ENCODE measurements around the gene LRRTM3.

DNA sequence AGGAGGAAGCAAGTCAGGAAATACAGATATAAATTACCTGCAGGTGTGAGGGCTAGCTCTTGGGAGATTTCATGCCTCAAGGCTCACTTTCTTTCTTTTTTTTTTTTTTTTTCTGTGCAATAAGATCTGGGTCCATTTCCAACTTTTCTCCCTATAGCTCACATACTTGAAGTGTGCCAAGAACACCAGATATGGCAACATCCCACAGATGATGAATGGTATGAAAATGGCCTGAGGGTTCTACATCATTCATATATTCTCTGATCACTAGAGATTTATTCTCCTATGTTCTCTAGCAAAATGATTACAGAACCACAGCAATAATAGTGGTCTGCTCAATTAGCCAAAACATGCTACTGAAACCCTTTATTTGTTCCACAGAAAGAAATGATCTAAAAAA lies 117.2 kb downstream of the LRRTM3 start:
- TF ChIP-seq, protein P1, sequence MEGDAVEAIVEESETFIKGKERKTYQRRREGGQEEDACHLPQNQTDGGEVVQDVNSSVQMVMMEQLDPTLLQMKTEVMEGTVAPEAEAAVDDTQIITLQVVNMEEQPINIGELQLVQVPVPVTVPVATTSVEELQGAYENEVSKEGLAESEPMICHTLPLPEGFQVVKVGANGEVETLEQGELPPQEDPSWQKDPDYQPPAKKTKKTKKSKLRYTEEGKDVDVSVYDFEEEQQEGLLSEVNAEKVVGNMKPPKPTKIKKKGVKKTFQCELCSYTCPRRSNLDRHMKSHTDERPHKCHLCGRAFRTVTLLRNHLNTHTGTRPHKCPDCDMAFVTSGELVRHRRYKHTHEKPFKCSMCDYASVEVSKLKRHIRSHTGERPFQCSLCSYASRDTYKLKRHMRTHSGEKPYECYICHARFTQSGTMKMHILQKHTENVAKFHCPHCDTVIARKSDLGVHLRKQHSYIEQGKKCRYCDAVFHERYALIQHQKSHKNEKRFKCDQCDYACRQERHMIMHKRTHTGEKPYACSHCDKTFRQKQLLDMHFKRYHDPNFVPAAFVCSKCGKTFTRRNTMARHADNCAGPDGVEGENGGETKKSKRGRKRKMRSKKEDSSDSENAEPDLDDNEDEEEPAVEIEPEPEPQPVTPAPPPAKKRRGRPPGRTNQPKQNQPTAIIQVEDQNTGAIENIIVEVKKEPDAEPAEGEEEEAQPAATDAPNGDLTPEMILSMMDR (IDR thresholded peaks at IDR 0.05): no peak
- TF ChIP-seq POLR2A (IDR thresholded peaks at IDR 0.05): no peak
